Measurements from ENCODE around the gene MRPL49.

- no peak for TF ChIP-seq CTCF (IDR thresholded peaks at IDR 0.05)
- no peak for TF ChIP-seq POLR2A (IDR thresholded peaks at IDR 0.05)
Observed at GRCh38 chr11:65125197-65126056, 3.3 kb downstream of the MRPL49 start.
